ENCODE results near the gene ELL.
A peak's percentile ranks its signal among the peaks of the same experiment; 100 is the strongest.

Gene ELL

GRCh38 chr19:18473706-18474087, 48.2 kb downstream of the ELL start:
- TF ChIP-seq, protein P1, sequence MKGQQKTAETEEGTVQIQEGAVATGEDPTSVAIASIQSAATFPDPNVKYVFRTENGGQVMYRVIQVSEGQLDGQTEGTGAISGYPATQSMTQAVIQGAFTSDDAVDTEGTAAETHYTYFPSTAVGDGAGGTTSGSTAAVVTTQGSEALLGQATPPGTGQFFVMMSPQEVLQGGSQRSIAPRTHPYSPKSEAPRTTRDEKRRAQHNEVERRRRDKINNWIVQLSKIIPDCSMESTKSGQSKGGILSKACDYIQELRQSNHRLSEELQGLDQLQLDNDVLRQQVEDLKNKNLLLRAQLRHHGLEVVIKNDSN (IDR thresholded peaks at IDR 0.05), result no peak
- TF ChIP-seq EP300 (IDR thresholded peaks at IDR 0.05; ENCODE audit: borderline replicate concordance), result no peak
- no peak for TF ChIP-seq MAX (IDR thresholded peaks at IDR 0.05)
- no peak for TF ChIP-seq CEBPB (IDR thresholded peaks at IDR 0.05)
- no peak for TF ChIP-seq CREB1 (IDR thresholded peaks at IDR 0.05; ENCODE audit: low read depth)
- no peak for TF ChIP-seq RAD21 (IDR thresholded peaks at IDR 0.05; ENCODE audit: low read depth)
- TF ChIP-seq NFIC (IDR thresholded peaks at IDR 0.05), result no peak
- no peak for TF ChIP-seq TCF12 (IDR thresholded peaks at IDR 0.05; ENCODE audit: low read depth)
- TF ChIP-seq EGR1 (IDR thresholded peaks at IDR 0.05), result no peak
- TF ChIP-seq FOXM1 (IDR thresholded peaks at IDR 0.05; ENCODE audit: borderline replicate concordance, low read depth), result no peak
- no peak for TF ChIP-seq TEAD4 (IDR thresholded peaks at IDR 0.05)

- TF ChIP-seq EGR1 (IDR thresholded peaks at IDR 0.05) (no peak), TEAD4 (IDR thresholded peaks at IDR 0.05) (no peak), EP300 (IDR thresholded peaks at IDR 0.05; ENCODE audit: borderline replicate concordance) (no peak), FOXM1 (IDR thresholded peaks at IDR 0.05; ENCODE audit: borderline replicate concordance, low read depth) (no peak), YY1 (IDR thresholded peaks at IDR 0.05; ENCODE audit: low read depth) (no peak), CREB1 (IDR thresholded peaks at IDR 0.05; ENCODE audit: low read depth) (no peak), CEBPB (IDR thresholded peaks at IDR 0.05) (no peak), NFIC (IDR thresholded peaks at IDR 0.05) (no peak), MAX (IDR thresholded peaks at IDR 0.05) (no peak), RAD21 (IDR thresholded peaks at IDR 0.05; ENCODE audit: low read depth) (no peak), TCF12 (IDR thresholded peaks at IDR 0.05; ENCODE audit: low read depth) (no peak), TAF1 (IDR thresholded peaks at IDR 0.05; ENCODE audit: low read depth) (no peak), ZBTB7A (IDR thresholded peaks at IDR 0.05; ENCODE audit: low read depth) (no peak)
- TF ChIP-seq, protein P2, sequence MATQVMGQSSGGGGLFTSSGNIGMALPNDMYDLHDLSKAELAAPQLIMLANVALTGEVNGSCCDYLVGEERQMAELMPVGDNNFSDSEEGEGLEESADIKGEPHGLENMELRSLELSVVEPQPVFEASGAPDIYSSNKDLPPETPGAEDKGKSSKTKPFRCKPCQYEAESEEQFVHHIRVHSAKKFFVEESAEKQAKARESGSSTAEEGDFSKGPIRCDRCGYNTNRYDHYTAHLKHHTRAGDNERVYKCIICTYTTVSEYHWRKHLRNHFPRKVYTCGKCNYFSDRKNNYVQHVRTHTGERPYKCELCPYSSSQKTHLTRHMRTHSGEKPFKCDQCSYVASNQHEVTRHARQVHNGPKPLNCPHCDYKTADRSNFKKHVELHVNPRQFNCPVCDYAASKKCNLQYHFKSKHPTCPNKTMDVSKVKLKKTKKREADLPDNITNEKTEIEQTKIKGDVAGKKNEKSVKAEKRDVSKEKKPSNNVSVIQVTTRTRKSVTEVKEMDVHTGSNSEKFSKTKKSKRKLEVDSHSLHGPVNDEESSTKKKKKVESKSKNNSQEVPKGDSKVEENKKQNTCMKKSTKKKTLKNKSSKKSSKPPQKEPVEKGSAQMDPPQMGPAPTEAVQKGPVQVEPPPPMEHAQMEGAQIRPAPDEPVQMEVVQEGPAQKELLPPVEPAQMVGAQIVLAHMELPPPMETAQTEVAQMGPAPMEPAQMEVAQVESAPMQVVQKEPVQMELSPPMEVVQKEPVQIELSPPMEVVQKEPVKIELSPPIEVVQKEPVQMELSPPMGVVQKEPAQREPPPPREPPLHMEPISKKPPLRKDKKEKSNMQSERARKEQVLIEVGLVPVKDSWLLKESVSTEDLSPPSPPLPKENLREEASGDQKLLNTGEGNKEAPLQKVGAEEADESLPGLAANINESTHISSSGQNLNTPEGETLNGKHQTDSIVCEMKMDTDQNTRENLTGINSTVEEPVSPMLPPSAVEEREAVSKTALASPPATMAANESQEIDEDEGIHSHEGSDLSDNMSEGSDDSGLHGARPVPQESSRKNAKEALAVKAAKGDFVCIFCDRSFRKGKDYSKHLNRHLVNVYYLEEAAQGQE (IDR thresholded peaks at IDR 0.05; ENCODE audit: low read depth), result no peak
- TF ChIP-seq, protein P1 (IDR thresholded peaks at IDR 0.05), result no peak
Observed at GRCh38 chr19:18473003-18473705, 48.7 kb downstream of the ELL start.

DNA sequence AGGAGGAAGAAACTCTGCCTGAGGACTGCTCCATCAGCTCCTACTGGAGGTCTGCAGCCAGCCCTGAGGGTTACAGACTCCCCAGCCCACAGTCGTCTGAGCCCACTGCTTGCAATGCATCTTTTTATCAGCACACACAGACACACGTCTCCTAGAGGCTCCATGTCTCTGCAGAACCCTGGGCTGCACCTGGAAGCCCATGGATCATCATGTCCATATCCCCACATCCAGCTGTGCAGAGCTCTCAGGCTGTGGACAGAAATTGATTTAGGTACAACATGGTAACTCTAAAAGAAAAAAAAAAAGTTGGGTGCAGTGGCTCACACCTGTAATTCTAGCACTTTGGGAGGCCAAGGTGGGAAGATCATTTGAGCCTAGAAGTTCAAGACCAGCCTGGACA, 51.1 kb downstream of the ELL start:
- TF ChIP-seq RAD21 (IDR thresholded peaks at IDR 0.05; ENCODE audit: low read depth), result no peak
- TF ChIP-seq EGR1 (IDR thresholded peaks at IDR 0.05), result no peak
- TF ChIP-seq CREB1 (IDR thresholded peaks at IDR 0.05; ENCODE audit: low read depth), result no peak
- TF ChIP-seq ZBTB7A (IDR thresholded peaks at IDR 0.05; ENCODE audit: low read depth), result no peak
- TF ChIP-seq FOXM1 (IDR thresholded peaks at IDR 0.05; ENCODE audit: borderline replicate concordance, low read depth), result no peak
- TF ChIP-seq, protein P1 (IDR thresholded peaks at IDR 0.05), result no peak
- no peak for TF ChIP-seq MAX (IDR thresholded peaks at IDR 0.05)
- no peak for TF ChIP-seq TCF12 (IDR thresholded peaks at IDR 0.05; ENCODE audit: low read depth)
- no peak for TF ChIP-seq EP300 (IDR thresholded peaks at IDR 0.05; ENCODE audit: borderline replicate concordance)
- TF ChIP-seq TAF1 (IDR thresholded peaks at IDR 0.05; ENCODE audit: low read depth), result no peak
- TF ChIP-seq YY1 (IDR thresholded peaks at IDR 0.05; ENCODE audit: low read depth), result no peak
- no peak for TF ChIP-seq TEAD4 (IDR thresholded peaks at IDR 0.05)
- TF ChIP-seq CEBPB (IDR thresholded peaks at IDR 0.05), result no peak
- no peak for TF ChIP-seq NFIC (IDR thresholded peaks at IDR 0.05)
- TF ChIP-seq, protein P2 (IDR thresholded peaks at IDR 0.05; ENCODE audit: low read depth), result no peak

DNA sequence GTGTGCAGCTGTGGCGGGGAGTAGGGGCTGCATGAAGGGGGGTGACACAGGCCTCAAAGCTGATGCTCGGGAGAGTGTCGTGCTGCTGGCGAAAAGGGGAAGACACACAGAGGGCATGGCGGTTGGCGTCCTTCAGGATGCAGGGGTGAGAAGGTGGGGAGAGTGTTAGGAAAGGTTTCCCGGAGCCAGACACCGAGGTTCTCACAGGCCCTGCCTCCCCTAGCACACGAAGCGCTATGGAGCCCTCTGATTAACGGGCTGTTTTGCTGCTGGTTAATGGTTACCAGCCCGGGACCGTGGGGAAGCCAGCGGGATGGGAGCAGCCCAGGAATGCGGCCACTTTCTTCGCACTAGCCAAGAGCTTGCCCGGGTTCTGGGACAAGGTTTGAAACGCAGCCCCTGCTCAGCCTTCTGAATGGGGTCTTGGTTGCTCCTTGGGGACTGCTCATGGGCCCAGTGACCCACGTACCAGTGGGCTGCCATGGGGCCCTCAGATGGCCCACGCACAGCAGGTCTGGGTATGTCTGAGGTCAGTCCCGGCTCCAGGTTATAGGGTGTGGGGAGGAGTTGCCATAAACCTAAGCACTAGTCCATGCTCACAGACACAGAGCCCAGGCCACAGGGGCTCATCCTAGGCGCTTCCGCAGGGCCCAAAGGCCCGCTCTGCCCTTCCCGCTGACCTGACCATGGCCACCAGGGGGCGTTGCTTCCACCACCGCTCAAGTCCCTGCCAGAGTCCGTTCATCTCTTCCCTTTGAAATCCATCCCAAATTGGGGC, 52.6 kb downstream of the ELL start:
- TF ChIP-seq FOXM1 (IDR thresholded peaks at IDR 0.05; ENCODE audit: borderline replicate concordance, low read depth), result no peak
- no peak for TF ChIP-seq NFIC (IDR thresholded peaks at IDR 0.05)
- no peak for TF ChIP-seq CEBPB (IDR thresholded peaks at IDR 0.05)
- TF ChIP-seq EP300 (IDR thresholded peaks at IDR 0.05; ENCODE audit: borderline replicate concordance), result no peak
- TF ChIP-seq, protein P1 (IDR thresholded peaks at IDR 0.05), result no peak
- TF ChIP-seq CREB1 (IDR thresholded peaks at IDR 0.05; ENCODE audit: low read depth), result no peak
- TF ChIP-seq TEAD4 (IDR thresholded peaks at IDR 0.05), result no peak
- peak; percentile 43; the same call in 1 of the 2 replicates for TF ChIP-seq RAD21 (IDR thresholded peaks at IDR 0.05; ENCODE audit: low read depth)

Measured in Ishikawa (cell line).